Activated CD8-positive, alpha-beta memory T cell treated with anti-CD3 and anti-CD28 coated beads, Interleukin-2, amount 50 U/mL, for 1 hour (primary cell): ENCODE measurements around the gene TFF3.

Source experiments
- DNase-seq: peaks from one replicate; pipeline ENCODE4 v3.0.0-alpha.2; 2020; ENCODE audit errors: extremely low read depth

TFF3 gene

DNA sequence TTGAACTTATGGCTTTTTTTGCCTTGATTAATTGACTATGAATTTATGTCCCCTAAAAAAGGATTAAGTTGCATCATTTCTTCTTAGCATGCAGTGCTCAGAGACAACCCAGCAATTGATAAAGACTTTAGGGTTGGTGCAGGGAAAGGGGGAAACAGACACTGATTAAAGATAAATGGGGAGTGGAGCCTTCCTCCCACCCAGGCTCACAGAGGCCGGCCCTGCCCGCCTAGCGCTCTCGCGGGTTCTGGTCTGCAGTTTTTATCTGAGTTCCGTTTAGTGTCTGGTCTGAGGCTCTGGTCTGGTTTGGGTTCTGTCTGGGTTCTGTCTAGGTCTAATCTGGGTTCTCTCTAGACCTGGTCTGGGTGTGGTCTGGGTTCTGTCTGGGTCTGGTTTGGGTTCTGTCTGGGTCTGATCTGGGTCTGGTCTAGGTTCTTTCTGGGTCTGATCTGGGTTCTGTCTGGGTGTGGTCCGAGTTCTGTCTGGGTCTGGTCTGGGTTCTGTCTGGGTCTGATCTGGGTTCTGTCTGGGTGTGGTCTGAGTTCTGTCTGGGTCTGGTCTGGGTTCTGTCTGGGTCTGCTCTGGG lies 48.1 kb downstream of the TFF3 start:
- DNase-seq = no peak

DNA sequence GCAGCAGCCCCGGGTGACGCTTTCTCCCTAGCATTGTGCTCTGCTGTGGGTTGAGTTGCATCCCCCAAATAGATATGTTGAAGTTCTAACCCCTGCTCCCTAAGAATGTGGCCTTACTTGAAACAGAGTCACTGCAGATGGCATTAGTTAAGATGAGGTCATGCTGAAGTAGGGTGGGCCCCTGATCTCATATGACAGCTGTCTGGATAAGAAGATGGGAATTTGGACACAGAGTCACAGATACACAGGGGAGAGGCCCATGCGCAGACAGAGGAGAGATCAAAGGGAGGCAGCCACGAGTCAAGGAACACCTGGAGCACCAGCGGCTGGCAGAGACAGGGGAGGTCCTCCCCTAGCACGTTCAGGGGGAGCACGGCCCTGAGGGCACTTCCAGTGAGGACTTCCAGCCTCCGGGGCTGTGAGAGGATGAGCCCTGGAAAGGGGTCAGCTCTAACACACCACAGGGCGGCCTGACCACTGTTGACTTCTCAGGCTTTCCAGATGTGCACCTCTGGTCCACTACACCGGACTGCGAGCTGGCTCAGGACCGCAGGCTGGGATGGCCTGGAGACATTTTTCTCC lies 49.9 kb downstream of the TFF3 start:
- no peak for DNase-seq

DNA sequence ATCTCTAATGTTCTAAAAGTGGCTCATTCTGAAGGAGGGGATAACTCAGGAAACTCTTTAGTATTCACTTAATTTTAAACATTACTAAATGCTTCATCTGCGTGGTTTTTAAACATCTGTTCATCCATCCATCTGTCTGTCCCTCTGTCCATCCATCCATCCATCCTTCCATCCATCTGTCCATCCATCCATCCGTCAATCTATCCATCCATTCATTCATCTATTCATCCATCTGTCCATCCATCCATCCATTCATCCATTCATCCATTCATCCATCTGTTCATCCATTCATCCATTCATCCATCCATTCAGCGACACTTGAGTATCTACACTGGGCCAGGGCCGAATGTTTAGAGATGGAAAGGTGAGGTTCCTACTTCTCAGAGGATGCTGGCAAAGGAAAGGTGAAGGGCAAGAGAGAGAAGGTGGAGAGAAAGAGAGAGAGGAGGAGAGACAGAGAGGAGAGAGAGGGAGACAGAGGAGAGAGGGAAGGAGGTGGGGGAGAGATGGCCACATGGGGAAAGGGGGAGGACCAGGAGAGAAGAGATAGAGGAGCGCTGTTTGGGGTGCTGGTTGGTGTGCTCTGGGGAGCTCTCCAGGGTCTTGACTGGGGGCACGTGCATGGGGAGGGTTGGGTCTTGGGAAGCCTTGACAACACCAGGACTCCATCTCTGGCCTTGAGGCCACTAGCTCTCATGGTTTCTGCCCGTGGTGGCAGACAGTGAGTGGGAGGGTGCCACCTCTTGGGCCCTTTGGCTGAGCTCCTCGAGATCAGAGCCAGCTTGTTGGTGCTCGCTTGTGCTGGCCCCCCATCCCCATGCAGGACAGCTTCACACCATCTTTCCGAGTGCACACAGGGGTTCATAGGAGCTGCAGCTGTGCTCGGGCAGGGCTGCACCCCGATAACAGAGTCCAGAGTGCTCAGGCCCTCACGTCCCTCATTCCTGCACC lies 50.7 kb downstream of the TFF3 start:
- DNase-seq = no peak

DNA sequence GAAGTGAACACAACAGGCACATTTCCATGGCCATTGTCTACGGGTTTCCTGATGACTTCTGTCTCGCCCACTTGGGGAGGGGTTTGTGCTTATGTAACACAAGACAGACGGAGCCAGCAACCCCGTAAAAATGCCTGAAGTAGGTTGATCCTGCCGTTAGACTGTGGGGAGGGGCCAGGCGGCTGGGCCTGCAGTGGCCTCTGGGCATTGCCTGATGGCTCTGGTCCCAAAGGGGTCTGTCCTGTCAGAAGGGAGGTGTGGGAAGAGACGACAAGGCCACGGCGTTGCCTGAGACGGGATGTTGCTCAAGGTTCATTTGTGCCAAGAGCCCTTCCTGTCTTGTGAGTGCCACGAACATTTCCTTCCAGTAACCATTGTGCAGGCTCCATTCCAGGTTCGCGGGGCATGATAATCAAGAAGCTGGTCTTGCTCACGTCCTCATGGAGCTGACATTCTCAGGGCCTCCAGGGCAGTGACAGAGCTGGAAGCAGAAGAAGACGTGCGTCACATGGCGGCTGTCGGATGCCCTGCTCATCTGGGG lies 51.5 kb downstream of the TFF3 start:
- DNase-seq = no peak

DNA sequence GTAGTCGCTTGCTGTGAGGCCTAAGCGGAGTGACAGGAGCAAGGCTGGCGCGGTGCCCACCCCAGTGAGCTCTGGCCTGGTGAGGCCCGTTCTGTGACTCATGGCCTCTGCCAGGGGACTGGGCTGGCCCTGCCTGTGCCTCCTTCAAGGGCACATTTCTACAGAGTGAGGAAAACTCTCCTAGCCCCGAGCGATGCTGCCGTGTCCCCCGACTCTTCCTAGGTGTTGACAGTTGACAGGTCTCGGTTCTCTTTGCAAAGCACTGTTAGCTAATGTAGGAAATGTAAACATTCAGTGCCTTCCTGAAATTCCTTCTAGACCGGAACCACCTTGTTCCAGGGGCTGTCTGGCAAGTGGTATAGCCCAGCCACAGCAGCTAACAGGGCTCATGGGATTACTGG lies 52.4 kb downstream of the TFF3 start:
- DNase-seq = no peak

DNA sequence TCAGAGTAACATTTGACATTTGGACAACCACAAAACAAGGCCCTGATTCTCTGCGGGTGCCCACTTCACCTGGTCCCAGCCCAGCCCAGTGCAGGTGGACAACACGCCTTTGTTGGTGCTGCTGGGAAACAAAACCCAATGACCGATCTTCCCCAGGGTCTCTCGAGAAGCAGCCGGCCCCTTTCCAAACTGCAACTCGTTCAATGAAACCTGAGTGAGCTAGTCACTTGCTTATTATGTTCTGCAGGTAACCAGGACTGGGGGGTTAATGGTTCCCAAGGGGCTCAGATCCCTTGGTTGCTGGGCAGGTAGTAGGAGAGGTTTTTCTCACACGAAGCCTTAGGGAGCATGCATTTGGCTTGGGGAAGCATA lies 53.4 kb downstream of the TFF3 start:
- no peak for DNase-seq
